Measurements from ENCODE around the gene MROH2A. TPM values are rescaled to one million over a fixed set of nuclear protein-coding genes. Genes with fewer than 3 reads are reported as not detected.

The MROH2A gene
- total and polyA plus RNA-seq, 4 donors, result 0.80 TPM; not detected in 3

DNA sequence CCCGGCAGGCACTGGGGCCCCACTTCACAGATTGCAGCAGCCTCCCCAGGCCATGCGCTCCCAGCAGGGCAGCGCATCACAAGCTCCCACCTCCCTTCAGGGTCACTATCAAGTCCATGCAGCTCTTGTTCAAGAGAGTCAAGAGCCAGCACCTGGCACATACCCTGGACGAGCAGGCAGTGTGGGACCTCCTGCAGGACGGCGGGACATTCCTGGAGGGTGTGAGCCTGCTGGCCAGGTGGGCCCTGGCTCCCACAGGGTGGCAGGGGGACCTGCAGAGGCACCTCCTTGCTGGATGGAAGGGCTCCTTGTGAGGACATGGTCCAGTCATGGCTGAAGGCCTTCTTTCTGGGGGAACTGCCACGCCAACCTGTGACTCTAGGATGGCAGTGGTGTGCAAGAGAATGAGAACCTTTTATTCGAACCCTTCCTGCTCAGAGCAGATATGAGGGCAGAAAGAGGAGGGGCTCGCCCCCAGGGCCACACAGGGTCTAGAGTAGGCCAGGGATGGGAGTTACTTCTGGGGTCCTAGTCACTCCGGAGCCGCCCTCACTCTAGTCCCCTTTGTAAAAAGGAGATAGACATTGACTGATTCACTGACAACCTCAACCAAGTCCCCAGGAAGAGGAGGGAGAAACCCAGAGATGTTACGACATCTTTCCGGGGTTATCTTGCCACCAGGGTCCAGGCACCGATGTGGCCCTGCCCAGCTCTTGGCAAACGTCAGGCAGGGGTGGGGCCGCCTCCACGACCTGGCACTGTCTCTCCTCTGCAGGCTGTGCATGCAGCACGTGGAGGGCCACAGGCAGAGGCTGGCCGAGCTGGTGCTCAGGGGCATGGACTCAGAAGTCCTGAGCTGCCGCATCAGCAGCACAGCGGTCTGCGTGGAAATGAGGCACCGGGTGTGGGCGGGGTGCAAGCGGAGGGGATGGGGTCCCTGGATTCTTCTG lies 44.9 kb downstream of the MROH2A start:
- ATAC-seq (ENCODE audit: insufficient read depth, low FRiP score), result no peak
- WGBS, 2 donors, result 76% methylated on average over 25 of the region's 25 CpGs
- H3K36me3 ChIP-seq (ENCODE audit: control insufficient read depth in 4 of 4, insufficient read depth in 4 of 4, low read length in 4 of 4), result no peaks in the 10 kb centered on the region

GRCh38 chr2:233823731-233824121 lies 45.6 kb downstream of the MROH2A start:
- no peaks in the 10 kb centered on the region for H3K4me1 ChIP-seq (ENCODE audit: control insufficient read depth in 5 of 5, insufficient read depth in 5 of 5, low read length in 5 of 5)
- no peak overlapping the region for H3K27ac ChIP-seq (ENCODE audit: low read depth in 1 of 2, low read length in 1 of 2)
- ATAC-seq (ENCODE audit: insufficient read depth, low FRiP score), result no peak
- H3K4me3 ChIP-seq, result no peak overlapping the region
- H3K36me3 ChIP-seq (ENCODE audit: control insufficient read depth in 4 of 4, insufficient read depth in 4 of 4, low read length in 4 of 4), result no peaks in the 10 kb centered on the region
- DNase-seq, result peak in 1 of 3 donors; percentile 2
- no peak overlapping the region for H3K9ac ChIP-seq (ENCODE audit: insufficient read depth in 1 of 2, low read length in 2 of 2)
- TF ChIP-seq, protein P1, sequence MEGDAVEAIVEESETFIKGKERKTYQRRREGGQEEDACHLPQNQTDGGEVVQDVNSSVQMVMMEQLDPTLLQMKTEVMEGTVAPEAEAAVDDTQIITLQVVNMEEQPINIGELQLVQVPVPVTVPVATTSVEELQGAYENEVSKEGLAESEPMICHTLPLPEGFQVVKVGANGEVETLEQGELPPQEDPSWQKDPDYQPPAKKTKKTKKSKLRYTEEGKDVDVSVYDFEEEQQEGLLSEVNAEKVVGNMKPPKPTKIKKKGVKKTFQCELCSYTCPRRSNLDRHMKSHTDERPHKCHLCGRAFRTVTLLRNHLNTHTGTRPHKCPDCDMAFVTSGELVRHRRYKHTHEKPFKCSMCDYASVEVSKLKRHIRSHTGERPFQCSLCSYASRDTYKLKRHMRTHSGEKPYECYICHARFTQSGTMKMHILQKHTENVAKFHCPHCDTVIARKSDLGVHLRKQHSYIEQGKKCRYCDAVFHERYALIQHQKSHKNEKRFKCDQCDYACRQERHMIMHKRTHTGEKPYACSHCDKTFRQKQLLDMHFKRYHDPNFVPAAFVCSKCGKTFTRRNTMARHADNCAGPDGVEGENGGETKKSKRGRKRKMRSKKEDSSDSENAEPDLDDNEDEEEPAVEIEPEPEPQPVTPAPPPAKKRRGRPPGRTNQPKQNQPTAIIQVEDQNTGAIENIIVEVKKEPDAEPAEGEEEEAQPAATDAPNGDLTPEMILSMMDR (IDR thresholded peaks at IDR 0.05; ENCODE audit: control extremely low read depth, extremely low read depth), result no peak
- H3K9me3 ChIP-seq (ENCODE audit: control insufficient read depth in 4 of 4, insufficient read depth in 3 of 4, low read length in 3 of 4), result peaks cover 0 to 2% (median 0%) of the 10 kb centered on the region in 4 donors
- 88 to 89% methylated on average over 8 of the region's 8 CpGs for WGBS, 2 donors
- H3K27me3 ChIP-seq (ENCODE audit: control insufficient read depth in 3 of 3, insufficient read depth in 3 of 3, low read length in 2 of 3), result no peaks in the 10 kb centered on the region

More for the DNA sequence above, 44.9 kb downstream of the MROH2A start:
- TF ChIP-seq, protein P1 (IDR thresholded peaks at IDR 0.05; ENCODE audit: control extremely low read depth, extremely low read depth), result no peak
- no peaks in the 10 kb centered on the region for H3K27me3 ChIP-seq (ENCODE audit: control insufficient read depth in 3 of 3, insufficient read depth in 3 of 3, low read length in 2 of 3)
- H3K9ac ChIP-seq (ENCODE audit: insufficient read depth in 1 of 2, low read length in 2 of 2), result no peak overlapping the region
- no peak overlapping the region for H3K4me3 ChIP-seq
- peak in 1 of 3 donors; percentile 7 for DNase-seq
- no peak overlapping the region for H3K27ac ChIP-seq (ENCODE audit: low read depth in 1 of 2, low read length in 1 of 2)
- H3K9me3 ChIP-seq (ENCODE audit: control insufficient read depth in 4 of 4, insufficient read depth in 3 of 4, low read length in 3 of 4), result peaks cover 0 to 2% (median 0%) of the 10 kb centered on the region in 4 donors
- H3K4me1 ChIP-seq (ENCODE audit: control insufficient read depth in 5 of 5, insufficient read depth in 5 of 5, low read length in 5 of 5), result no peaks in the 10 kb centered on the region

GRCh38 chr2:233824373-233824772 lies 46.2 kb downstream of the MROH2A start:
- no peaks in the 10 kb centered on the region for H3K27me3 ChIP-seq (ENCODE audit: control insufficient read depth in 3 of 3, insufficient read depth in 3 of 3, low read length in 2 of 3)
- no peaks in the 10 kb centered on the region for H3K4me1 ChIP-seq (ENCODE audit: control insufficient read depth in 5 of 5, insufficient read depth in 5 of 5, low read length in 5 of 5)
- no peaks in the 10 kb centered on the region for H3K9me3 ChIP-seq (ENCODE audit: control insufficient read depth in 4 of 4, insufficient read depth in 3 of 4, low read length in 3 of 4)
- no peak overlapping the region for H3K9ac ChIP-seq (ENCODE audit: insufficient read depth in 1 of 2, low read length in 2 of 2)
- DNase-seq (no peak), ATAC-seq (ENCODE audit: insufficient read depth, low FRiP score) (no peak)
- 78 to 81% methylated on average over 7 of the region's 7 CpGs for WGBS, 2 donors
- H3K27ac ChIP-seq (ENCODE audit: low read depth in 1 of 2, low read length in 1 of 2), result no peak overlapping the region
- H3K4me3 ChIP-seq, result no peak overlapping the region
- TF ChIP-seq, protein P1 (IDR thresholded peaks at IDR 0.05; ENCODE audit: control extremely low read depth, extremely low read depth), result no peak
- H3K36me3 ChIP-seq (ENCODE audit: control insufficient read depth in 4 of 4, insufficient read depth in 4 of 4, low read length in 4 of 4), result no peaks in the 10 kb centered on the region
